NT2/D1 (cell line): Measurements from ENCODE around the gene PDLIM5.

ENCODE experiments used
- SUZ12 ChIP-seq: IDR thresholded peaks from 2 replicates; pipeline ENCODE4 v1.6.1; 2011; ENCODE audit not compliant: insufficient read length, insufficient read depth; ENCODE audit errors: extremely low read depth
- YY1 ChIP-seq: IDR thresholded peaks from 2 replicates; pipeline ENCODE4 v1.6.1; 2011; ENCODE audit not compliant: insufficient read length, insufficient read depth
- ZNF274 ChIP-seq: IDR thresholded peaks from 2 replicates; pipeline ENCODE4 v1.6.1; 2011; ENCODE audit warnings: mild to moderate bottlenecking, low read depth, low read length

DNA sequence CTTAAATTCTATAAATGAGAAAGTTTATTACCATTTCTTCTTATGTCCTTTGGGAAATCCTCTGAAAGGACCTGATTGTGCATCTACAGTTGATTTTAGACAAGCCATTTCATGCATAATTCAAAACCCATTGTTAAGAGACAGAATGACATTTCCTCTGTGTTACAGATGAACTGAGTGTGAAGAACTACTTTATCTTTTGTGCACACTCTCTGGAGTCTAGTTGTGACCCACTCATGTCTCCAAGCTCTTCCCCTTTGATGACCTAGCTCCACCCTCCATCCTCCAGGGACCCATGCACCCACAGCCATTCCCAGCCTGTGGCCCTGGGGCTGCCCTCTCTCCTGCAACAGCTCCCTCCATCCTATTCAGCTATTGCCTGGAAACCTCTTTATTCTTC, 248.6 kb downstream of the PDLIM5 start:
- TF ChIP-seq SUZ12 (no peak), YY1 (no peak), ZNF274 (no peak)
